Skeletal muscle satellite cell (primary cell): ENCODE data around the gene MRGPRF.
A peak's percentile ranks its signal among the peaks of the same experiment; 100 is the strongest.

Experiments used
- H3K27me3 ChIP-seq: 2 replicates; pipeline ENCODE4 v1.7.0; 2013; ENCODE audit warnings: low read length; ENCODE audit not compliant: control insufficient read depth, insufficient read depth
- H3K36me3 ChIP-seq: 2 replicates; pipeline ENCODE4 v1.7.0; 2013; ENCODE audit warnings: mild to moderate bottlenecking, control low read depth, low read length; ENCODE audit not compliant: insufficient read depth
- H3K4me1 ChIP-seq: 2 replicates; pipeline ENCODE4 v1.7.0; 2013; ENCODE audit warnings: low read length; ENCODE audit not compliant: control insufficient read depth, insufficient read depth
- H3K4me2 ChIP-seq: 2 replicates; pipeline ENCODE4 v1.7.0; 2013; ENCODE audit warnings: mild to moderate bottlenecking, low read length
- H3K4me3 ChIP-seq: 2 replicates; pipeline ENCODE4 v1.7.0; 2013; ENCODE audit warnings: low read length
- H3K9ac ChIP-seq: 2 replicates; pipeline ENCODE4 v1.7.0; 2013; ENCODE audit warnings: mild to moderate bottlenecking, low read depth, low read length, moderate library complexity
- H3K9me3 ChIP-seq: replicated peaks from 2 replicates; pipeline ENCODE4 v1.7.0; 2013; ENCODE audit warnings: mild to moderate bottlenecking, control low read depth, low read length

MRGPRF gene

GRCh38 chr11:68962527-68963250 is 50.4 kb downstream of the MRGPRF start:
- Histone ChIP-seq H3K27me3 (peaks cover 45% of the 10 kb centered on the region), H3K9ac (no peak overlapping the region), H3K4me3 (no peak overlapping the region), H3K9me3 (peaks cover 5% of the 10 kb centered on the region), H3K4me1 (no peaks in the 10 kb centered on the region), H3K4me2 (no peak overlapping the region), H3K36me3 (no peaks in the 10 kb centered on the region)

DNA sequence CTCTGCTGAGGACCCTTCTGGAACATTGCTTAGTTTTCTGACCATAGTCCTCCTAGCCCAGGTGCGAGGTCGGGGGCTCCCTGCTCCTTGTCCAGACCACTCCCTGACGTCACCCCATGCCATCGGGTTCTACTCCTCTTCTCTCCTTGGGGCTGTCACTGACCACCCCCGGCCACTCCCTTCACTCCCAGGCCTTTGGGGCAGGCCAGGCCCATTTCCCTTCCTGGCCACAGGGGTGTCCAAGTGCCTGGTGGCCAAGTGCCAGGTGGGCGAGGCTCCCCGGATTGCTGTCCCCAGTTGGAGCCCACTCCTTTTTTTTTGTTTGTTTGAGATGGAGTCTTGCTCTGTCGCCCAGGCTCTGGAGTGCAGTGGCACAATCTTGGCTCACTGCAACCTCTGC is 51.8 kb downstream of the MRGPRF start:
- H3K4me2 ChIP-seq, result no peak overlapping the region
- H3K4me3 ChIP-seq, result no peak overlapping the region
- H3K27me3 ChIP-seq, result peaks cover 39% of the 10 kb centered on the region
- H3K36me3 ChIP-seq, result no peaks in the 10 kb centered on the region
- H3K9ac ChIP-seq, result no peak overlapping the region
- H3K4me1 ChIP-seq, result no peaks in the 10 kb centered on the region
- H3K9me3 ChIP-seq, result peaks cover 5% of the 10 kb centered on the region

DNA sequence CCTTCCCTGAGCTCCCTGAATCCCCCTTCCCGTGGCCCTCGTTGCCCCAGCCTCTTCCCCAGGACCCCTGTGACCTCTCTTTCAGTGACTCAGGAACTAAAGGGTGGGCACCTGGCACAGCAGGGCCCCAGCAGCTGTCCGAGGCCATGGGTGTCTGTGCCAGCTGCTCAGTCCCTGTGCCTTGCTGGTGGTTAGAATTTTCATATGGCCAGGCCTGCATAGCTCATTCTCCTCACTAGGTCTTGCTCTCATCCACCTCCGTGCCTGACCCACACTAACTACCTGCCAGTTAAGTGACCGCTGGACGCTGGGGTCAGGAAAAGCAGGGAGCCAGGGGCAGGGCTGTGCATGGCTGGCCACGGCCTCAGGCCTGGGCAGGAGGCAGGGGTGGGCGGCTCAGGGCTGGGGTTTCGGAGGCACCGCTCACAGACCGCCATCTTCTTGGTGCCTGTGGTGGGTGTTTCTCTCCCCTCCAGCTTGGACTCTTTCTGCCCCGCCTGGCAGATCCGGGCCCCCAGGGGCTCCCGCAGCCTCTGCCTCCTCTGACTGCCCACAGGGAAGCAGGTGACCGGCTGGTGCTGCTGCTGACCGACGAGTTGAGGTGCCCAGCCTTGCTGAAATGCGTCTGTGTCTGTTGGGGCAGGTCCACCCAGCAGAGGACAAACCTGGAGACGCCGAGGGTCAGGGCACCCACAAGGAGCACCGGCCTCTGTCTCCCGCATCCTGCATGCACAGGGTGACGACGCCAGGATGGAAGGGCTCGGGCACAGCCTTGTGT is 52.6 kb downstream of the MRGPRF start:
- Histone ChIP-seq H3K36me3 (no peaks in the 10 kb centered on the region), H3K4me1 (peaks cover 2% of the 10 kb centered on the region), H3K4me3 (no peak overlapping the region), H3K9ac (no peak overlapping the region), H3K4me2 (no peak overlapping the region), H3K27me3 (peaks cover 32% of the 10 kb centered on the region), H3K9me3 (peaks cover 5% of the 10 kb centered on the region)

DNA sequence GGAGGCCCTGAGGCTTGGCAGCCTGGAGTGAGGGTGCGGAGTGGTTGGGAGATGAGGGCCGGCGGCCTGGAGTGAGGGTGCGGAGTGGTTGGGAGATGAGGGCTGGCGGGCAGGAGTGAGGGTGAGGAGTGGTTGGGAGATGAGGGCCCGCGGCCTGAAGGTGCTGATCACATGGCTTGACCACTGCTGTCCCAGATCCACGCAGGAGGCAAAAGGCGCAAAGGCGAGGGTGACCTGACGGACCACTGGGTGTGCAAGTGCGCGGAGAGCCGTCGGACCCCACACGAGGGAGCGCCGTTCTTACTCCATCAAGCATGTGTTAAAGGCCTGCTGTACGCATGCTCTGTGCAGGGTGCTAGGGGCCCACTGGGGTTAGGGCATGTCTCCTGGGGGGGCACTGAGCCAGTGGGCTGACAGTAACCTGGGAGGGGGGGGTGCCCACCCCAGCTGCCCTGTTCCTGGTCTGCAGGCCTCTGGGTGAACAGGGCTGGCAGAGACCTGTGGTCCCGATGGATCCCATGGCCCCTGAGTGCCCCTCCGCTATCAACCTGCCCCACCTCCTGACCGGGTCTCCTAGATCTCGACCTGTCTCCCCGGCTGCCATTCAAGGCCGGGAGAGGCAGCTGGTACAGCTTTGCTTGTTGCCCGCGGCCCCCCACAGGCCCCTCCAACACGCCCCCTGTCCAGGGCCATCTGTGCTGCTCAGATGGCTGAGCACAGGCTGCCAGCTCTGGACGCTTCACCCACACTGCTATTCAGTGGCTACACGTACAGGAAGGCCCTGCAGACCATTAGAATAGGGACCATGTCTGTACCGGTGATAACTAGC is 53.4 kb downstream of the MRGPRF start:
- peaks cover 28% of the 10 kb centered on the region for H3K27me3 ChIP-seq
- no peak overlapping the region for H3K9ac ChIP-seq
- H3K9me3 ChIP-seq, result peaks cover 5% of the 10 kb centered on the region
- no peak overlapping the region for H3K4me2 ChIP-seq
- no peak overlapping the region for H3K4me3 ChIP-seq
- no peaks in the 10 kb centered on the region for H3K36me3 ChIP-seq
- H3K4me1 ChIP-seq, result peaks cover 8% of the 10 kb centered on the region

DNA sequence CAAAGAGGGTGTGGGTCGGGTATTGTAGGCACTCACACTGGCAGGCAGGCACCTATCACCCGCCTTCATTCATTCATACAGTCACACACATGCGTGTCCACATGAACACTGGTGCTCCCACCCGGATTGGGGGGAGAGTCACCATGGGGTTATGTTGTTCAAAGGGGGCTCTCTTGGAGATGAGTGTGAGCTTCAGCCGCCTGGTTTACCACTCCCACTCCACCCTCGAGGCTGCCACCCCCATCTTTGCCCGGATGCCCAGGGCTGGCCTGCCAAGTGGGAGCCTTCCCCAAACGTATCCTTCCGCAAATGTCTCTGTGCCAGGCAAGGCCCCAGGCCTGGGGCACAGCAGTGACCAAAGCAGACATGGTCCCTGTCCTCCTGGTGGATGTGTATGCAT is 54.8 kb downstream of the MRGPRF start:
- Histone ChIP-seq H3K36me3 (no peaks in the 10 kb centered on the region), H3K9ac (no peak overlapping the region), H3K27me3 (peaks cover 19% of the 10 kb centered on the region), H3K4me2 (no peak overlapping the region), H3K4me1 (peaks cover 8% of the 10 kb centered on the region), H3K9me3 (peaks cover 5% of the 10 kb centered on the region), H3K4me3 (no peak overlapping the region)

DNA sequence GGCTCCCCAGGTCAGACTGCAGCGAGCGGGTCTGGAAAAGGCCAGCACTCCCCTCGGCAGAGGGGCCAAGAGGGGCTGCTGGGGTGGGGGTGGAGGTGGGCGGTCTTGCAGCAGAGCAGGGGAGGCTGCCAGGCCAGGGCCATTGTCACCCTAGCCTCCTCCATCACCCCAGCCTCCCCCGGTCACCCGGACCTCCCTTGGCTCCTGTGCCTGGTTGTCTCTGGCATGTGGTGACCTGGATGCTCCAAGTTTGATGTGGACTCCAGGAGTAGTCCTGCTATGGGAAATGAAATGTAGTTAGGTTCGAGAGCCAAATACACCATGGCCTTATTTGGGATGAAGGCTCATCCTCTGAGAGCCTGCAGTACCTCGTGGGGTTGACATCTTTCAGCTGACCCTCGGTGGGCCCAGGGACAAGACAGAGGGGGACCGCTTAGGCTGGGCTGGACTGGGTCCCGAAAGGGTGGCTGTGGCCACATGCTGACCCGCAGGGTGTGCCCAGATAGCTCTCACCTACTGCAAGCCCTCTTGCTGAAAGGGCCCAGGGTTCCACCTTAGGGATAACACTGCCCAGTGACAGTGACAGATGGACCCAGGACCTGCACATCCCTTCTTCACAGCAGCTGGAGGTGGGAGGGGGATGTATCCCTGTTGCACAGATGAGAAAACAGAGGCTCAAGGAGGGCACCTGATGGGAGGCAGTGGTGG is 56.3 kb downstream of the MRGPRF start:
- no peak overlapping the region for H3K9ac ChIP-seq
- peaks cover 8% of the 10 kb centered on the region for H3K4me1 ChIP-seq
- H3K9me3 ChIP-seq, result no peaks in the 10 kb centered on the region
- no peaks in the 10 kb centered on the region for H3K36me3 ChIP-seq
- no peak overlapping the region for H3K4me2 ChIP-seq
- H3K4me3 ChIP-seq, result no peak overlapping the region
- peaks cover 19% of the 10 kb centered on the region for H3K27me3 ChIP-seq

- Histone ChIP-seq H3K36me3 (no peaks in the 10 kb centered on the region), H3K9ac (no peak overlapping the region), H3K27me3 (peaks cover 18% of the 10 kb centered on the region), H3K9me3 (no peaks in the 10 kb centered on the region), H3K4me1 (peaks cover 8% of the 10 kb centered on the region), H3K4me2 (no peak overlapping the region), H3K4me3 (no peak overlapping the region)
These were observed 56.9 kb downstream of the MRGPRF start for GRCh38 chr11:68956142-68956541.

GRCh38 chr11:68955607-68955958 is 57.5 kb downstream of the MRGPRF start:
- H3K4me1 ChIP-seq, result peaks cover 8% of the 10 kb centered on the region
- H3K36me3 ChIP-seq, result no peaks in the 10 kb centered on the region
- peaks cover 12% of the 10 kb centered on the region for H3K27me3 ChIP-seq
- peak overlapping the region; percentile 58 for H3K4me2 ChIP-seq
- no peaks in the 10 kb centered on the region for H3K9me3 ChIP-seq
- no peak overlapping the region for H3K9ac ChIP-seq
- no peak overlapping the region for H3K4me3 ChIP-seq

GRCh38 chr11:68954836-68955606 is 58.0 kb downstream of the MRGPRF start:
- no peaks in the 10 kb centered on the region for H3K9me3 ChIP-seq
- H3K4me1 ChIP-seq, result peaks cover 8% of the 10 kb centered on the region
- peak overlapping the region; percentile 58 for H3K4me2 ChIP-seq
- peaks cover 8% of the 10 kb centered on the region for H3K27me3 ChIP-seq
- no peak overlapping the region for H3K9ac ChIP-seq
- no peaks in the 10 kb centered on the region for H3K36me3 ChIP-seq
- no peak overlapping the region for H3K4me3 ChIP-seq
